ENCODE results near the gene KIAA0930. TPM values are rescaled to one million over a fixed set of nuclear protein-coding genes. Genes with fewer than 3 reads are reported as not detected.

KIAA0930 gene
- total RNA-seq, 4 donors from 2014 or later: 51.6 to 64.9 (median 62.0) TPM

GRCh38 chr22:45268167-45268957 is 27.7 kb upstream of the KIAA0930 start:
- H3K4me1 ChIP-seq: peaks cover 0 to 59% (median 23%) of the 10 kb centered on the region in 4 donors
- TF ChIP-seq EP300 (IDR thresholded peaks at IDR 0.05): no peak
- no peak for TF ChIP-seq CTCF (IDR thresholded peaks at IDR 0.05)
- no peak for TF ChIP-seq POLR2A (IDR thresholded peaks at IDR 0.05)
- no peaks in the 10 kb centered on the region for H3K36me3 ChIP-seq
- peak overlapping the region in 1 of 4 donors; percentile 65 for H3K27ac ChIP-seq
- no peaks in the 10 kb centered on the region for H3K27me3 ChIP-seq
- no peak for DNase-seq (ENCODE audit: low spot score in 2 of 2)
- 2 to 3% methylated on average over 27 to 35 of the region's 47 CpGs for WGBS, 2 donors
- no peaks in the 10 kb centered on the region for H3K9me3 ChIP-seq
- peak overlapping the region; percentile 32 to 68 (median 42) for H3K4me3 ChIP-seq

GRCh38 chr22:45265535-45265934 is 24.8 kb upstream of the KIAA0930 start:
- no peak for TF ChIP-seq EP300 (IDR thresholded peaks at IDR 0.05)
- no peak for TF ChIP-seq POLR2A (IDR thresholded peaks at IDR 0.05)
- TF ChIP-seq CTCF (IDR thresholded peaks at IDR 0.05): no peak
- Histone ChIP-seq H3K27ac (no peak overlapping the region), H3K4me3 (no peak overlapping the region), H3K36me3 (no peaks in the 10 kb centered on the region), H3K4me1 (peaks cover 0 to 52% (median 27%) of the 10 kb centered on the region in 4 donors), H3K9me3 (no peaks in the 10 kb centered on the region), H3K27me3 (no peaks in the 10 kb centered on the region)
- no peak for DNase-seq (ENCODE audit: low spot score in 2 of 2)
- WGBS, 2 donors: 65 to 74% methylated on average over 7 of the region's 7 CpGs

- H3K4me3 ChIP-seq: no peak overlapping the region
- peak; percentile 61 to 71 for DNase-seq (ENCODE audit: low spot score in 2 of 2)
- WGBS, 2 donors: 17 to 21% methylated on average over 12 to 17 of the region's 17 CpGs
- H3K4me1 ChIP-seq: peaks cover 0 to 36% (median 22%) of the 10 kb centered on the region in 4 donors
- no peaks in the 10 kb centered on the region for H3K27me3 ChIP-seq
- H3K36me3 ChIP-seq: no peaks in the 10 kb centered on the region
- peak in 1 of 2 donors; percentile 45 for TF ChIP-seq EP300 (IDR thresholded peaks at IDR 0.05)
- TF ChIP-seq POLR2A (IDR thresholded peaks at IDR 0.05): no peak
- TF ChIP-seq CTCF (IDR thresholded peaks at IDR 0.05): peak; percentile 49 to 84 (median 65)
- H3K9me3 ChIP-seq: no peaks in the 10 kb centered on the region
- peak overlapping the region in 3 of 4 donors; percentile 40 to 64 (median 64) for H3K27ac ChIP-seq
These were observed 23.0 kb upstream of the KIAA0930 start for GRCh38 chr22:45263463-45264269.

- TF ChIP-seq POLR2A (IDR thresholded peaks at IDR 0.05) (no peak), EP300 (IDR thresholded peaks at IDR 0.05) (no peak), CTCF (IDR thresholded peaks at IDR 0.05) (no peak)
- Histone ChIP-seq H3K4me1 (peaks cover 0 to 29% (median 21%) of the 10 kb centered on the region in 4 donors), H3K4me3 (no peak overlapping the region), H3K27me3 (no peaks in the 10 kb centered on the region), H3K36me3 (no peaks in the 10 kb centered on the region), H3K9me3 (no peaks in the 10 kb centered on the region), H3K27ac (peak overlapping the region in 2 of 4 donors; percentile 40 to 64)
- WGBS, 2 donors: 75 to 76% methylated on average over 10 to 13 of the region's 14 CpGs
- no peak for DNase-seq (ENCODE audit: low spot score in 2 of 2)
These were observed 22.3 kb upstream of the KIAA0930 start for GRCh38 chr22:45262931-45263462.
